ENCODE measurements around the gene KDR. TPM values are rescaled to one million over a fixed set of nuclear protein-coding genes. Genes with fewer than 3 reads are reported as not detected.

The KDR gene
- total and polyA plus RNA-seq, 2 donors (not counting 1 experiment from before 2014, with no cell fraction given), result not detected

DNA sequence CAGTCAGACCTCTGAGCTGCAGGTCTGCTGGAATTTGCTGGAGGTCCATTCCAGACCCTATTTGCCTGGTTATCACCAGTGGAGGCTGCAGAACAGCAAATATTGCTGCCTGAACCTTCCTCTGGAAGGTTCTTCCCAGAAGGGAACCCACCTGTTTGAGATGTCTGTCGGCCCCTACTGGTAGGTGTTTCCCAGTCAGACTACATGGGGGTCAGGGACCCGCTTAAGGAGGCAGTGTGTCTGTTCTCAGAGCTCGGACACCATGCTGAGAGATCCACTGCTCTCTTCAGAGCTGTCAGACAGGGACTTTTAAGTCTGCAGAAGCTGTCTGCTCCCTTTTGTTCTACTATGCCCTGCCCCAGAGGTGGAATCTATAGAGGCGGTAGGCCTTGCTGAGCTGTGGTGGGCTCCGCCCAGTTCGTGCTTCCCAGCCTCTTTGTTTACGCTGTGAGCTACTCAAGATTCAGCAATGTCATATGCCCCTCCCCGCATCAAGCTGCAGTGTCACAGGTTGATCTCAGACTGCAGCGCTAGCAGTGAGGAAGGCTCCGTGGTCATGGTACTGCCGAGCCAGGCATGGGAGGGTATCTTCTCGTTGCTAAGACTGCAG, 44.1 kb upstream of the KDR start:
- no peak for TF ChIP-seq EZH2 (IDR thresholded peaks at IDR 0.05; ENCODE audit: borderline replicate concordance, insufficient read depth, low read depth, low read length, poor library complexity, severe bottlenecking)
- TF ChIP-seq, protein P1, sequence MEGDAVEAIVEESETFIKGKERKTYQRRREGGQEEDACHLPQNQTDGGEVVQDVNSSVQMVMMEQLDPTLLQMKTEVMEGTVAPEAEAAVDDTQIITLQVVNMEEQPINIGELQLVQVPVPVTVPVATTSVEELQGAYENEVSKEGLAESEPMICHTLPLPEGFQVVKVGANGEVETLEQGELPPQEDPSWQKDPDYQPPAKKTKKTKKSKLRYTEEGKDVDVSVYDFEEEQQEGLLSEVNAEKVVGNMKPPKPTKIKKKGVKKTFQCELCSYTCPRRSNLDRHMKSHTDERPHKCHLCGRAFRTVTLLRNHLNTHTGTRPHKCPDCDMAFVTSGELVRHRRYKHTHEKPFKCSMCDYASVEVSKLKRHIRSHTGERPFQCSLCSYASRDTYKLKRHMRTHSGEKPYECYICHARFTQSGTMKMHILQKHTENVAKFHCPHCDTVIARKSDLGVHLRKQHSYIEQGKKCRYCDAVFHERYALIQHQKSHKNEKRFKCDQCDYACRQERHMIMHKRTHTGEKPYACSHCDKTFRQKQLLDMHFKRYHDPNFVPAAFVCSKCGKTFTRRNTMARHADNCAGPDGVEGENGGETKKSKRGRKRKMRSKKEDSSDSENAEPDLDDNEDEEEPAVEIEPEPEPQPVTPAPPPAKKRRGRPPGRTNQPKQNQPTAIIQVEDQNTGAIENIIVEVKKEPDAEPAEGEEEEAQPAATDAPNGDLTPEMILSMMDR (IDR thresholded peaks at IDR 0.05), result no peak
- H3K36me3 ChIP-seq (replicated peaks in 1 of 2; ENCODE audit: control extremely low read depth in 1 of 2, control insufficient read depth in 1 of 2, extremely low read depth in 1 of 2, insufficient read depth in 2 of 2, low read length in 1 of 2), result no peaks in the 10 kb centered on the region
- 56% methylated on average over 11 of the region's 12 CpGs for WGBS (ENCODE audit: insufficient coverage)
- H4K20me1 ChIP-seq (ENCODE audit: control insufficient read depth, insufficient read depth, low read length, poor library complexity, severe bottlenecking), result no peaks in the 10 kb centered on the region
- DNase-seq, result no peak
- no peaks in the 10 kb centered on the region for H3K4me1 Mint-ChIP-seq
- ATAC-seq (ENCODE audit: low read depth), result no peak
- H3K27ac ChIP-seq (ENCODE audit: low read length in 2 of 2), result no peak overlapping the region
- H3K79me2 ChIP-seq (ENCODE audit: control insufficient read depth, insufficient read depth, low read length), result no peaks in the 10 kb centered on the region
- peaks cover 0 to 4% (median 0%) of the 10 kb centered on the region in 4 experiments for H3K27me3 ChIP-seq (replicated peaks in 1 of 4; ENCODE audit: control extremely low read depth in 1 of 4, control insufficient read depth in 3 of 4, insufficient read depth in 4 of 4, low read length in 3 of 4)
- H3K4me3 Mint-ChIP-seq, result no peak overlapping the region
- ChIA-PET POLR2A (no interaction called here), CTCF (no interaction called here)
- H3K4me1 ChIP-seq (ENCODE audit: control insufficient read depth in 2 of 2, insufficient read depth in 2 of 2, low read length in 2 of 2), result no peaks in the 10 kb centered on the region
- intact Hi-C loops (cut with micrococcal nuclease), result no loop called here
- H3K4me2 ChIP-seq (replicated peaks; ENCODE audit: low read depth, low read length, poor library complexity, severe bottlenecking), result no peak overlapping the region
- no peaks in the 10 kb centered on the region for H3K9me3 ChIP-seq (ENCODE audit: control extremely low read depth in 1 of 3, control insufficient read depth in 2 of 3, insufficient read depth in 1 of 3, low read length in 2 of 3)
- H3K4me3 ChIP-seq (ENCODE audit: control extremely low read depth in 1 of 5, extremely low read depth in 1 of 5, insufficient read depth in 1 of 5, low read depth in 2 of 5, low read length in 4 of 5), result no peak overlapping the region
- H3K9me3 Mint-ChIP-seq (ENCODE audit: insufficient read depth), result peaks cover 2% of the 10 kb centered on the region
- H3K27ac Mint-ChIP-seq, result no peak overlapping the region
- no peak overlapping the region for H2AFZ ChIP-seq (ENCODE audit: insufficient read depth, low read depth, low read length, poor library complexity, severe bottlenecking)
- H3K9ac ChIP-seq (ENCODE audit: low read length), result no peak overlapping the region
- H3K27me3 Mint-ChIP-seq, result peaks cover 5% of the 10 kb centered on the region

GRCh38 chr4:55162396-55162795, 37.0 kb upstream of the KDR start:
- Histone ChIP-seq H3K36me3 (replicated peaks in 1 of 2; ENCODE audit: control extremely low read depth in 1 of 2, control insufficient read depth in 1 of 2, extremely low read depth in 1 of 2, insufficient read depth in 2 of 2, low read length in 1 of 2) (no peaks in the 10 kb centered on the region), H3K27me3 (replicated peaks in 1 of 4; ENCODE audit: control extremely low read depth in 1 of 4, control insufficient read depth in 3 of 4, insufficient read depth in 4 of 4, low read length in 3 of 4) (peaks cover 0 to 6% (median 4%) of the 10 kb centered on the region in 4 experiments), H3K4me2 (replicated peaks; ENCODE audit: low read depth, low read length, poor library complexity, severe bottlenecking) (no peak overlapping the region), H2AFZ (ENCODE audit: insufficient read depth, low read depth, low read length, poor library complexity, severe bottlenecking) (no peak overlapping the region), H3K4me1 (ENCODE audit: control insufficient read depth in 2 of 2, insufficient read depth in 2 of 2, low read length in 2 of 2) (no peaks in the 10 kb centered on the region), H3K9me3 (ENCODE audit: control extremely low read depth in 1 of 3, control insufficient read depth in 2 of 3, insufficient read depth in 1 of 3, low read length in 2 of 3) (peaks cover 0 to 6% (median 0%) of the 10 kb centered on the region in 3 donors), H3K79me2 (ENCODE audit: control insufficient read depth, insufficient read depth, low read length) (no peaks in the 10 kb centered on the region), H3K4me3 (ENCODE audit: control extremely low read depth in 1 of 5, extremely low read depth in 1 of 5, insufficient read depth in 1 of 5, low read depth in 2 of 5, low read length in 4 of 5) (no peak overlapping the region), H3K9ac (ENCODE audit: low read length) (no peak overlapping the region), H3K27ac (ENCODE audit: low read length in 2 of 2) (no peak overlapping the region), H4K20me1 (ENCODE audit: control insufficient read depth, insufficient read depth, low read length, poor library complexity, severe bottlenecking) (no peaks in the 10 kb centered on the region)
- TF ChIP-seq, protein P1 (IDR thresholded peaks at IDR 0.05), result no peak
- TF ChIP-seq EZH2 (IDR thresholded peaks at IDR 0.05; ENCODE audit: borderline replicate concordance, insufficient read depth, low read depth, low read length, poor library complexity, severe bottlenecking), result no peak
- H3K27me3 Mint-ChIP-seq, result peaks cover 21% of the 10 kb centered on the region
- WGBS (ENCODE audit: insufficient coverage), result no CpG with 5 or more reads among the region's 1 CpG
- ChIA-PET CTCF (no interaction called here), POLR2A (no interaction called here)
- intact Hi-C loops (cut with micrococcal nuclease), result no loop called here
- H3K4me3 Mint-ChIP-seq, result no peak overlapping the region
- DNase-seq, result no peak
- no peaks in the 10 kb centered on the region for H3K4me1 Mint-ChIP-seq
- H3K27ac Mint-ChIP-seq, result no peak overlapping the region
- ATAC-seq (ENCODE audit: low read depth), result no peak
- peaks cover 5% of the 10 kb centered on the region for H3K9me3 Mint-ChIP-seq (ENCODE audit: insufficient read depth)

Data from B cell (primary cell).